Putamen (tissue), 1 donor: ENCODE results near the gene HIVEP1.

Source experiments
- DNase-seq: peaks from one replicate; pipeline ENCODE4 v3.0.0-alpha.2; 2016; ENCODE audit warnings: low spot score

The HIVEP1 gene

GRCh38 chr6:12012038-12012557 is at the start of gene HIVEP1:
Gene HIVEP1 (plus strand): TSS chr6:12012312. CDS start chr6:12015629, 3,317 bp downstream.
- no peak for DNase-seq

DNA sequence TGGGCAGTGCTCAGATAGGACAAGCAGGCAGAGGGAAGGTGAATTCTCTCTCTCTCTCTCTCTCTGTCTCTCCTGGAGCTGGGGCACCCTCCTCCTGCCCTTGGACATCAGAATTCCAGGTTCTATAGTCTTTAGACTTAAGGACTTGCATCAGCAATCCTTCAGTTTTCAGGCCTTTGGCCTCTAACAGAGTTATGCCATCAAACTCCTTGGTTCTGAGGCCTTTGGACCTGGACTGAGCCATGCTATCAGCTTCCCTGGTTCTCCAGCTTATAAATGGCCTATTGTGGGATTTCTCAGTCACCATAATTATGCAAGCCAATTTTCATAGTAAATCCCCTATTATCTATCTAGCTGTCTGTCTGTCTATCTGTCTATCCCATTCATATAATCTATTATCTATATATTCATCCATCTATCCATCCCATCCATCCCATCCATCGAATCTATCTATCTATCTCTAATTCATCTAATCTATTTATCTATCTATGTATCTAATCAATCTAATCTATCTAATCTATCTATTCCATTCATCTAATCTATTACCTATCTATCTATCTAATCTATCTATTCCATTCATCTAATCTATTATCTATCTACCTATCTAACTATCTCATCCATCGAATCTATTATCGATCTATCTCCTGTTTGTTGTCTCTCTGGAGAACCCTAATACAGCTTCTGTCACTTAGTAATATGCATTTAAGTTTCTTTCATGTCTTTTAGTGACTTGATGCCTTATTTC is 48.2 kb upstream of the HIVEP1 start:
- DNase-seq = no peak

- no peak for DNase-seq
Observed at GRCh38 chr6:11964729-11965335, 47.3 kb upstream of the HIVEP1 start.

DNA sequence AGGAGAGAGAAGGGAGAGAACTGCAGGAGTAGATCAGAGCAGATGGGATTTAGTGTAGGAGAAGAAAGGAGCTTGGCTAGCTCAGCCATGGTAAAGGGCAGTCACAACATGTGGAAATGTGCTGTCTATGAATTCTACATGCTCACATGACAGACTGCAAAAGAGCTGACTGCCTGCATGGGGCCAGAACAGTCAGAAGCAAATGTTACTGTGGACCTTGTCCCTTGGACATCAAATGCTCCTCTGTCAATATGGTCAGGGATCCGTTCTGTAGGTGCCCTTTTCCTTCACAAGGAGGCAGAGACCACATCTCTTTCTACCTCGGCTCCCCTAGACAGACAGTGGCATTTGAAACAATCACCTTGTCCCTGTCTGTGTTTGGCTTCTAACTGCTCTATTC is 46.6 kb upstream of the HIVEP1 start:
- no peak for DNase-seq

- no peak for DNase-seq
Observed at GRCh38 chr6:11968241-11968806, 43.8 kb upstream of the HIVEP1 start.

DNA sequence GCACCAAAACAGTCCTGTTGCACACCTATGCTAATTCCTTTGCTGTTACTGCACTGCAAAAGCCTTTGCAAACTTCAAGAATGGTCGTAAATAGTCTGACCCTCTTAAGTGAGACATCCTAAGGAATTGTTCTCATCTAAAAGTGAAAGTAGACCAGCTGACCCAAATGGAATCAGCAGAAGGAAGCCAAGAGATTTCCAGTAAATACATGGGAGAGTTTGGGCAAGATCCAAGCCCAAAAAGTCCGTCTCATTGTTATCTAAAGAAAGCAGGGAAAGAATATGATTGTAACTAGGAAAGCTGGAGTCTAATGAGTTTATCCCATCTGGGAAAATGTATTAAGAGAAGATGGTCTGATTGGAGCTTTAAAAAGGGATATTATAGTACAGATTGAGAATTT is 43.0 kb upstream of the HIVEP1 start:
- no peak for DNase-seq

GRCh38 chr6:11970114-11970513 is 42.0 kb upstream of the HIVEP1 start:
- DNase-seq = no peak

GRCh38 chr6:11971154-11971553 is 41.0 kb upstream of the HIVEP1 start:
- DNase-seq = no peak

GRCh38 chr6:11972270-11972669 is 39.8 kb upstream of the HIVEP1 start:
- DNase-seq = no peak

DNA sequence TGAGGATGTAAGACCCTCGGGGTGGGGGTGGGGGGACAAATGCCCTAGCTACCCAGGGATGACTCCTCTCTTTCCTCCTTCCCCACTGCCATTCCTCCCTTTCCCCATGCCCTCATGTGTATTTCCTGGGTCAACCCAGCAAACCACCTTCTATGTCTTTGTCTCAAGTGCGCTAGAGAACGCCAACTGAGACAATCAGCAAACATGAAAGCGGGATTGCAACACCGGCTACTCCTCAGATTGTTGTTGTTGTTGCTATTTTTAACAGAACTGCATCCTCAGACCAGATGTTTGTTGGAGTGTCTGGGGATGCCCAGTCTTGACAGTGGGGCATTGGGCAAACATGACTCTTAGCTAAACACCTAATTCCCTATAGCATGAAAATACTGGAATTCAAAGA is 39.3 kb upstream of the HIVEP1 start:
- DNase-seq = no peak

GRCh38 chr6:11973238-11973637 is 38.9 kb upstream of the HIVEP1 start:
- no peak for DNase-seq

DNA sequence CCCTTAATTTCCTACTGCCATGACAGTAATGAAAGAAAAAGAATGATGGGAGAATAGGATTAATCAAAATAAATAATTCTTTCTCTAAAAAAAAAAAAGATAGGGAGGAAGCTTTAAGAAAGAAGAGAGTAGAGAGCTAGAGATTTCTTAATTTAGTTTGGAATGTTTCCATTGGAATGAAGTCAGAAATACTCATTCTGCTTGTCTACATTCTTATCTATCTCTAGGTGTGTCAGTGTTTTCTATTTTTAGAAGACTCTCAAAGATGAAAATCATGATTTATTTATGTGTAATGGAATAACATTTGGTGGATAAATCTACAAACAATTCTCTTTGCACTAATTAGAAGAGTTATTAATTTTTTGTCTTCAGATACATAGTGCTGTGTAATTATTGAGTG is 38.0 kb upstream of the HIVEP1 start:
- DNase-seq = no peak

DNA sequence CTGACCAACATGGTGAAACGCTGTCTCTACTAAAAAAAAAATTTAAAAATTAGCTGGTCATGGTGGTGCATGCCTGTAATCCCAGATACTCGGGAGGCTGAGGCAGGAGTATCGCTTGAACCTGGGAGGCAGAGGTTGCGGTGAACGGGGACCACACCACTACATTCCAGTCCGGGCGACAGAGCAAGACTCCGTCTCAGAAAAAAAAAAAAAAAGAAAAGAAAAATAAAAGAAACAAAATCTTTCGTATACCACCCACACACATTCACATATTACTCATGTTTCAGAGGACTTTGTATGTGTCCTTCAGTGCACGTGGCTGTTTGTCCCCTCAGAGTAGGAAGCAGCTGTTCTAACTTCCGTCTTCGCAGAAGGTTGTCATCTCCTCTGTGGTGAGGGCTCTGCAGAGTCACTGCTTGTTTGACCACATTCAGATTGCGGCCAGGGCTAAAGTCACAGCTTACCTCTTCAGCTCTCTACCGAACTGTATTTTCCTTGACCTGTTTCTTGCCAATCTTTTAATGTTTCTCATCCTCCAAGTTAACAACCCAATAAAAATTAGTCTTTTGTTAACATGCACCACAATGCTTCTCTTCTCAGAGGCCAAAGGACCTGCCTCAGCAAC is 36.6 kb upstream of the HIVEP1 start:
- DNase-seq = no peak

DNA sequence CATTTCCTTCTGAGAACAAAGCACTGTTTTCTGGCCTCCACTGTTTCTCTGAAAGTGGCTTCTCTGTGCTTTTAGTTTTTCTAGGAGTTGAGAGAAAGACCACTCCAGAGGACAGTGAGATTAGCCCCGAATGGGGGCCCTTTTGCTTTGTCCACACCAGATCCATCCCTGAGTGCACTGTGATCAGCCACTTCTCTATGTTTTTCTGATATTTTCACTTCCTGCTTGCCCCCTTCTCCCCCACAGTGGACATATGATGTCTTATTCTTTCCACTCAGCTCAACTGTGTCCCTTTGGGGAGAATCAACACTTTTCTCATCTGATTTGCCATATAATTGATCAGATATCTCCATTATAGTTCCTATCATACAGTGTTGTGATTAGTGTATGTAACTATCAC is 35.6 kb upstream of the HIVEP1 start:
- no peak for DNase-seq

- no peak for DNase-seq
Observed at GRCh38 chr6:11977193-11977592, 34.9 kb upstream of the HIVEP1 start.

DNA sequence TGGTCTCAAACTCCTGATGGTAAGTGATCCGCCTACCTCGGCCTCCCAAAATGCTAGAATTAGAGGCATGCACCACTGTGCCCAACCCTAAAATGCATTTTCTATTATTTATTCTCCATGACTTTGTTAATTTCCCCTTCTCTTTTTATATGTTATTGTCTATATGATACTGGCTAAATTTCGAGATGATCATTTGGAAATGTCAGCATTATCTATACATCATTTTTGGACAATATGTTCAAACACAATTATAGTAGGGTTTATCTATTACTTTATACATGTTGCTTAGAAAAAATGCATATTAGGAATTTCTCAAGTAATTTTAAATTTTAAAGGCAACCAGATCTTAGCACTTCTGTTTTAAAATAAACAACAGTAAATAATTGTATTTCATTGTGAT is 34.4 kb upstream of the HIVEP1 start:
- no peak for DNase-seq

DNA sequence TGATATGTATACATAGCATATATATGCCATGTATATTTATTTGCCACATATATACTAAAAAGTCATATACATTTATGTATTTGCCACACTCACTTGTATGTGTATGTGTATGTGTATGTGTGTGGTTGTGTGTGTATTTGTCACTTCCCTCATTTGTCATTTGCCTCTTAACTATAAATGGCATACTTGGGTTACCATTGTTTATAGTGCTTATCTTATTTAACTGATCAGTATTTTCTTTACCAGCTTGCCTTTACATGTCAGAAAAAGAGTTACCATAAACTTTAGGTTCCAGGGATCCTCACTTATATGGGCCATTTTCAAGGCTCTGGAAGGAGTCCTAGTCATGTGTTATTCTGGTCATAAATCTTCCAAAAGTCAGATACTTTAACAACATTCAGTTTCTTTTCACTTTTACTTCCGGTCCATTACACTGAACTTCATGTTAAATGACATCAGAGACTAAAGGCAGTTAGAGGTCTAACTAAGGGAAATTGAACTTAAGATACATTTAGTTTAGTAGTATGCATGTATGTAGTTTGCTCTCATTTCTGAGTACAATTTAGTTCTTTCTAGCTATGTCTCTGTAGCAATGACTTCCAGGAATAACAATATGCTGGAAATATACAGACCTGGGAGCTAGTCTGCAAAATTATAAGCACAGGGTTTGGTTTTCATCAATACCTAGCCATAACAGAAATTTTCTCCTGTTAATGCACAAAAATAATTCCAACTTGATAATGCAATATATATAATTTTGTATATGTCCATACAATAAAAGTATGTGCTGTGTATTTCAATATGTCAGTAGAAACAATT is 33.7 kb upstream of the HIVEP1 start:
- no peak for DNase-seq

- no peak for DNase-seq
Observed at GRCh38 chr6:11979866-11980265, 32.2 kb upstream of the HIVEP1 start.

DNA sequence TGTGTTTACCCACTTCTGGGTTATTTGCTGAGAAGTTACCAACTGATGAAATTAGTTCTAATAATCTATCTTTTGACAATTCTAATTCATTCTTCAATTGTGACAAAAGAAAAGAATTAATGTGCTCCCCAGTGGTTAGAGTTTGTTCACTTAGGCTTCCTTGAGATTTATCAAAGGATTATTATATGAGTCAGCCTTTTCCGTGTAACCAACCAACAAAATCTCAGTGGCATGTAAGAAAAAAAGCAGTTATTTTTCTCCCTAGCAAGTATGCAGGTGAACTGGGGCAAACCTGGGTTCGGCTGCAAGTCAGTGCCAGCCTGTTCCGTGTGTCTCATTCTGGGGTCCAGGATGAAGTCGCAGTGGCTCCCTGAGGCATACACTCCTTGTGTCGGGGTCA is 28.8 kb upstream of the HIVEP1 start:
- no peak for DNase-seq

DNA sequence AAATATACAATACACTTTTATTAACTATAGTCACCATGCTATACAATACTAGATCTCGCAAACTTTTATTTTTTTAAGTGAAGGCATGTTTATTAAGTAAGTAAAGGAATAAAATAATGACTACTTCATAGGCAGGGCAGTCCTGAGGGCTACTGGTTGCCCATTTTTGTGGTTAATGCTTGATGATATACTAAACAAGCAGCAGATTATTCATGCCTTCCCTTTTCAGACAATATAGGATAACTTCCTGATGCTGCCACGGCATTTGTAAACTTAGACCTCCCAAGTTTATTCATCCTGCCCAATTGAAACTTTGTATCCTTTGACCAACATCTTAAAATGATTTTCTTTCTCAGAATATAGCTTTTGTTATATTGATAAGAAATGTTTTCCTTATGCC is 24.7 kb upstream of the HIVEP1 start:
- DNase-seq = no peak

- DNase-seq = no peak
Observed at GRCh38 chr6:11989386-11989785, 22.7 kb upstream of the HIVEP1 start.

DNA sequence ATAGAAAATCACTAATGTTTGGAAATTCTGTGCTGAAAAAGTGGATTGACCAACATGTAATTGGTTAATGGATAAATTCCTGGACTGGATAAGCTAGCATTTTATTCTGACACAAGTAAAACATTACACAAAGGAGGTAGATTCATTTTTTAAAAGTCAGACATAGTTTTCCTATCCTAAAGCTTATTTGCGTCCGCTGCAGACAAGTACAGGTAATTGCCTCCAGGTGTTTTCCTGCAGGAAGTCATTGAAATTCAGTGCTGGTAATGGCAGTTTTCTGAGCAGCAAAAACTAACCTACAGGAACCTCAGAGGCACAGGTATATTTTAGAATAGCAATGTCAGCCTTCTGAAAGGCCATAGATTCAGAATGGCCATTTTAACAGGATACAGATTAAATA is 20.0 kb upstream of the HIVEP1 start:
- no peak for DNase-seq
